OCI-LY7 (cell line): ENCODE data around the gene MBTD1. TPM values are rescaled to one million over a fixed set of nuclear protein-coding genes. Genes with fewer than 3 reads are reported as not detected.

Source experiments
- BruUV-seq: library from RNA; stranded (reverse); fragments of 400-500 nt; replicated peaks from 2 replicates; lab custom pipeline; 2021; lab: Mats Ljungman, UMichigan
- CTCF ChIA-PET: fragments of 300-600 bp; sonication (Branson Sonifier 250); formaldehyde crosslinking; loops from one replicate; lab custom pipeline; 2022; ENCODE audit warnings: antibody characterized with exemption; ENCODE audit not compliant: unreplicated experiment; lab: Charles Lee
- POLR2A ChIA-PET: fragments of 300-600 bp; sonication (Branson Sonifier 250); formaldehyde crosslinking; loops from one replicate; lab custom pipeline; 2022; ENCODE audit warnings: antibody characterized with exemption; lab: Charles Lee
- DNase-seq: peaks from one replicate; pipeline ENCODE4 v3.0.0-alpha.2; 2015; ENCODE audit warnings: low spot score
- H2AFZ ChIP-seq: fragments of 200-600 bp; sonication (generic), shearing (Covaris generic); 2 replicates; pipeline ENCODE4 v1.6.1; 2014; ENCODE audit warnings: mild to moderate bottlenecking, antibody characterized with exemption, low read length, moderate library complexity
- H3K27ac ChIP-seq: fragments of 200-600 bp; sonication (generic); 2 replicates; pipeline ENCODE4 v1.5.1; 2014; ENCODE audit warnings: mixed run types, low read depth, mild to moderate bottlenecking, moderate library complexity, low read length, inconsistent platforms; ENCODE audit not compliant: poor library complexity, severe bottlenecking
- H3K36me3 ChIP-seq: fragments of 200-600 bp; sonication (generic); 2 replicates; pipeline ENCODE4 v1.6.1; 2014; ENCODE audit warnings: mild to moderate bottlenecking, antibody characterized with exemption, low read length, moderate library complexity, mixed read lengths; ENCODE audit not compliant: insufficient read depth
- H3K4me1 ChIP-seq: fragments of 200-600 bp; sonication (generic); 2 replicates; pipeline ENCODE4 v1.5.1; 2014; ENCODE audit warnings: mild to moderate bottlenecking, low read length; ENCODE audit not compliant: insufficient read depth, poor library complexity, severe bottlenecking
- H3K4me2 ChIP-seq: fragments of 200-600 bp; sonication (generic); 2 replicates; pipeline ENCODE4 v1.6.1; 2014; ENCODE audit warnings: mild to moderate bottlenecking, low read length
- H3K4me3 ChIP-seq: fragments of 200-600 bp; sonication (generic); 2 replicates; pipeline ENCODE4 v1.5.1; 2014; ENCODE audit warnings: mild to moderate bottlenecking, low read depth, low read length; ENCODE audit not compliant: poor library complexity, severe bottlenecking
- H3K79me2 ChIP-seq: fragments of 200-600 bp; sonication (generic); 2 replicates; pipeline ENCODE4 v1.6.1; 2016; ENCODE audit warnings: low read depth, mild to moderate bottlenecking, low read length, moderate library complexity, mixed read lengths; ENCODE audit not compliant: insufficient read depth
- H3K9me2 ChIP-seq: fragments of 200-600 bp; sonication (generic); 2 replicates; pipeline ENCODE4 v1.6.1; 2016; ENCODE audit warnings: mild to moderate bottlenecking, low read length, mixed read lengths; ENCODE audit not compliant: insufficient read depth
- H3K9me3 ChIP-seq: fragments of 200-600 bp; sonication (generic); 2 replicates; pipeline ENCODE4 v1.6.1; 2014; ENCODE audit warnings: mild to moderate bottlenecking, mixed run types, low read length, mixed read lengths
- H4K20me1 ChIP-seq: fragments of 200-600 bp; sonication (generic); 2 replicates; pipeline ENCODE4 v1.6.1; 2014; ENCODE audit warnings: mild to moderate bottlenecking, antibody characterized with exemption, low read length, moderate library complexity, mixed read lengths; ENCODE audit not compliant: insufficient read depth
- EZH2phosphoT487 ChIP-seq: fragments of 200-600 bp; sonication (generic); IDR thresholded peaks from 2 replicates; pipeline ENCODE4 v1.6.1; 2018; ENCODE audit warnings: low read depth, borderline replicate concordance, mild to moderate bottlenecking, mixed run types, antibody characterized with exemption, low read length, moderate library complexity, mixed read lengths
- intact Hi-C: fragments of 100-400 bp; cut with micrococcal nuclease; formaldehyde crosslinking; loops from one replicate; pipeline ENCODE4 v1.10.0; 2022; ENCODE audit not compliant: unreplicated experiment
- total RNA-seq, 2 experiments: library from RNA; depleted of rRNA in 1 of 2; stranded (reverse); fragments of >200 nt in 1 of 2; shearing (Covaris generic) in 1 of 2; gene quantifications; 2 replicates each; pipeline ENCODE4 v1.2.3, GENCODE V29; 2014 to 2022
- TF ChIP-seq, protein P1 (sequence below): fragments of 200-600 bp; sonication (generic); conservative IDR thresholded peaks from 2 replicates; pipeline ENCODE4 v1.5.1; 2014; ENCODE audit warnings: mild to moderate bottlenecking, antibody characterized with exemption, low read length, moderate library complexity, mixed read lengths

Gene MBTD1
- total RNA-seq, 2 experiments from 2014 or later, result 17.3 to 39.1 TPM

- CTCF ChIA-PET, result no interaction called here
These were observed 27.9 kb downstream of the MBTD1 start for GRCh38 chr17:51231999-51232398.

GRCh38 chr17:51230306-51230705, 29.5 kb downstream of the MBTD1 start:
- H3K9me3 ChIP-seq, result no peaks in the 10 kb centered on the region
- peak overlapping the region; percentile 45; the same call in 1 of the 2 replicates for H2AFZ ChIP-seq
- H4K20me1 ChIP-seq, result no peaks in the 10 kb centered on the region
- BruUV-seq, result no TSS peak
- peak overlapping the region; percentile 85 for H3K4me2 ChIP-seq
- peak overlapping the region; percentile 88 for H3K27ac ChIP-seq
- ChIA-PET POLR2A (interaction anchor here (1.7 to 5.0 kb wide), 5 partner anchors 9 to 31 kb away, joined by 5 to 24 read pairs (median 9); no protein-coding TSS in a partner anchor), CTCF (interaction anchor here (1.0 to 1.1 kb wide), 2 partner anchors 8 to 77 kb away, joined by 3 read pairs; no protein-coding TSS in a partner anchor)
- peak; percentile 76 for DNase-seq
- H3K79me2 ChIP-seq, result peaks cover 89% of the 10 kb centered on the region
- intact Hi-C loops, result loop anchor here (1.0 to 10.0 kb wide), 2 partner anchors 8 to 366 kb away; partner anchors contain the start of gene TOB1
- TF ChIP-seq, protein P1, sequence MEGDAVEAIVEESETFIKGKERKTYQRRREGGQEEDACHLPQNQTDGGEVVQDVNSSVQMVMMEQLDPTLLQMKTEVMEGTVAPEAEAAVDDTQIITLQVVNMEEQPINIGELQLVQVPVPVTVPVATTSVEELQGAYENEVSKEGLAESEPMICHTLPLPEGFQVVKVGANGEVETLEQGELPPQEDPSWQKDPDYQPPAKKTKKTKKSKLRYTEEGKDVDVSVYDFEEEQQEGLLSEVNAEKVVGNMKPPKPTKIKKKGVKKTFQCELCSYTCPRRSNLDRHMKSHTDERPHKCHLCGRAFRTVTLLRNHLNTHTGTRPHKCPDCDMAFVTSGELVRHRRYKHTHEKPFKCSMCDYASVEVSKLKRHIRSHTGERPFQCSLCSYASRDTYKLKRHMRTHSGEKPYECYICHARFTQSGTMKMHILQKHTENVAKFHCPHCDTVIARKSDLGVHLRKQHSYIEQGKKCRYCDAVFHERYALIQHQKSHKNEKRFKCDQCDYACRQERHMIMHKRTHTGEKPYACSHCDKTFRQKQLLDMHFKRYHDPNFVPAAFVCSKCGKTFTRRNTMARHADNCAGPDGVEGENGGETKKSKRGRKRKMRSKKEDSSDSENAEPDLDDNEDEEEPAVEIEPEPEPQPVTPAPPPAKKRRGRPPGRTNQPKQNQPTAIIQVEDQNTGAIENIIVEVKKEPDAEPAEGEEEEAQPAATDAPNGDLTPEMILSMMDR, result no peak
- TF ChIP-seq EZH2phosphoT487, result no peak
- peaks cover 14% of the 10 kb centered on the region for H3K36me3 ChIP-seq
- no peaks in the 10 kb centered on the region for H3K9me2 ChIP-seq
- H3K4me1 ChIP-seq, result peaks cover 76% of the 10 kb centered on the region
- H3K4me3 ChIP-seq, result peak overlapping the region; percentile 58

More at GRCh38 chr17:51231999-51232398, 27.9 kb downstream of the MBTD1 start:
- no TSS peak for BruUV-seq
- Histone ChIP-seq H3K36me3 (peaks cover 27% of the 10 kb centered on the region), H3K4me2 (no peak overlapping the region), H3K79me2 (peaks cover 94% of the 10 kb centered on the region), H3K4me1 (peaks cover 71% of the 10 kb centered on the region), H4K20me1 (no peaks in the 10 kb centered on the region), H3K9me2 (no peaks in the 10 kb centered on the region), H2AFZ (no peak overlapping the region), H3K9me3 (no peaks in the 10 kb centered on the region), H3K27ac (peak overlapping the region; percentile 88), H3K4me3 (no peak overlapping the region)
- intact Hi-C loops, result loop anchor here (10.0 kb wide), 1 partner anchor 367 kb away; the partner anchor contains the start of gene TOB1
- no peak for TF ChIP-seq EZH2phosphoT487
- TF ChIP-seq, protein P1, result no peak
- DNase-seq, result no peak
- POLR2A ChIA-PET, result interaction anchor here (0.9 to 3.9 kb wide), 3 partner anchors 11 to 77 kb away, joined by 3 to 24 read pairs (median 3); no protein-coding TSS in a partner anchor

GRCh38 chr17:51229889-51230288, 30.0 kb downstream of the MBTD1 start:
- Histone ChIP-seq H3K4me3 (peak overlapping the region; percentile 58), H3K36me3 (peaks cover 9% of the 10 kb centered on the region), H3K4me1 (peaks cover 80% of the 10 kb centered on the region), H3K9me2 (no peaks in the 10 kb centered on the region), H3K9me3 (no peaks in the 10 kb centered on the region), H3K79me2 (peaks cover 89% of the 10 kb centered on the region), H4K20me1 (no peaks in the 10 kb centered on the region), H2AFZ (no peak overlapping the region; the same call in 1 of the 2 replicates), H3K4me2 (peak overlapping the region; percentile 85), H3K27ac (peak overlapping the region; percentile 88)
- DNase-seq, result no peak
- intact Hi-C loops, result loop anchor here (1.0 to 10.0 kb wide), 3 partner anchors 8 to 365 kb away; partner anchors contain the start of genes MBTD1, TOB1 and UTP18
- BruUV-seq, result no TSS peak
- ChIA-PET CTCF (interaction anchor here (1.0 to 1.1 kb wide), 2 partner anchors 9 to 77 kb away, joined by 3 read pairs; no protein-coding TSS in a partner anchor), POLR2A (interaction anchor here (0.6 to 5.0 kb wide), 8 partner anchors 9 to 78 kb away, joined by 3 to 24 read pairs (median 8); no protein-coding TSS in a partner anchor)
- TF ChIP-seq, protein P1, result no peak
- TF ChIP-seq EZH2phosphoT487, result no peak
